HepG2 (cell line): Measurements from ENCODE around the gene ANAPC2. TPM values are rescaled to one million over a fixed set of nuclear protein-coding genes. Genes with fewer than 3 reads are reported as not detected.

Experiments
- FOXK1 ChIP-seq: sonication (generic); formaldehyde crosslinking; IDR thresholded peaks from 2 replicates; pipeline ENCODE4 v1.4.0; 2020; ENCODE audit warnings: low read depth, missing genetic modification reagents, borderline replicate concordance
- FOXP1 ChIP-seq, 2 experiments: fragments of 450-650 bp in 1 of 2; IDR thresholded peaks; 2 replicates each; pipeline ENCODE4 v1.6.1; 2017 to 2018; ENCODE audit warnings: antibody characterized with exemption in 1 of 2
- GABPB1 ChIP-seq: IDR thresholded peaks from 2 replicates; pipeline ENCODE4 v1.6.1; 2016; ENCODE audit warnings: mild to moderate bottlenecking, missing genetic modification reagents, moderate library complexity, missing compliant biosample characterization
- MED1 ChIP-seq: sonication (generic); formaldehyde crosslinking; IDR thresholded peaks from 2 replicates; pipeline ENCODE4 v1.4.0; 2020; ENCODE audit warnings: missing genetic modification reagents
- MTA1 ChIP-seq: sonication (generic); formaldehyde crosslinking; IDR thresholded peaks from 2 replicates; pipeline ENCODE4 v1.4.0; 2020; ENCODE audit warnings: missing genetic modification reagents, mild to moderate bottlenecking, borderline replicate concordance
- NFE2 ChIP-seq: sonication (generic); formaldehyde crosslinking; IDR thresholded peaks from 2 replicates; pipeline ENCODE4 v1.4.0; 2020; ENCODE audit warnings: missing genetic modification reagents
- PAX8 ChIP-seq: sonication (generic); formaldehyde crosslinking; IDR thresholded peaks from 2 replicates; pipeline ENCODE4 v1.8.0; 2022; ENCODE audit warnings: mild to moderate bottlenecking, missing genetic modification reagents, borderline replicate concordance
- TBP ChIP-seq: sonication (generic); formaldehyde crosslinking; IDR thresholded peaks from 2 replicates; pipeline ENCODE4 v1.5.0; 2020; ENCODE audit warnings: missing genetic modification reagents
- TGIF2 ChIP-seq: IDR thresholded peaks from 2 replicates; pipeline ENCODE4 v1.6.1; 2016; ENCODE audit warnings: control low read depth, missing compliant biosample characterization
- TRIM24 ChIP-seq: sonication (generic); formaldehyde crosslinking; IDR thresholded peaks from 2 replicates; pipeline ENCODE4 v1.8.0; 2022; ENCODE audit warnings: mild to moderate bottlenecking, missing genetic modification reagents
- ZBTB3 ChIP-seq: sonication (generic); formaldehyde crosslinking; IDR thresholded peaks from 2 replicates; pipeline ENCODE4 v1.4.0; 2020; ENCODE audit warnings: low read depth, mild to moderate bottlenecking, moderate library complexity, missing genetic modification reagents, borderline replicate concordance
- ZNF569 ChIP-seq: sonication (generic); formaldehyde crosslinking; IDR thresholded peaks from 2 replicates; pipeline ENCODE4 v1.5.0; 2020; ENCODE audit warnings: mild to moderate bottlenecking, missing genetic modification reagents, moderate library complexity, borderline replicate concordance
- ZNF672 ChIP-seq: sonication (generic); formaldehyde crosslinking; IDR thresholded peaks from 2 replicates; pipeline ENCODE4 v1.8.1; 2022; ENCODE audit warnings: missing genetic modification reagents
- ZNF713 ChIP-seq: sonication (generic); formaldehyde crosslinking; IDR thresholded peaks from 2 replicates; pipeline ENCODE4 v1.4.0; 2020; ENCODE audit warnings: mild to moderate bottlenecking, missing genetic modification reagents
- ZNF850 ChIP-seq: sonication (generic); formaldehyde crosslinking; conservative IDR thresholded peaks from 2 replicates; pipeline ENCODE4 v1.9.0; 2021; ENCODE audit warnings: mild to moderate bottlenecking, missing genetic modification reagents
- polyA plus RNA-seq, 8 experiments: library from polyadenylated mRNA; depleted of rRNA in 3 of 8; stranded (reverse) in 7 of 8; unstranded in 1 of 8; fragments of >200 nt; fragmentation: Illumina TruSeq in 4 of 8; extraction: Trizol in 4 of 8; gene quantifications; 2 replicates each; pipeline versions ENCODE4 v1.2.1 to v1.2.3, GENCODE V29; 2011 to 2016; ENCODE audit warnings: low read depth in 4 of 8, missing spikeins in 1 of 8, mixed read lengths in 1 of 8; ENCODE audit not compliant: insufficient read depth in 1 of 8
- total RNA-seq, 5 experiments: library from RNA; depleted of rRNA; stranded (reverse); fragments of >200 nt; fragmentation: Illumina TruSeq; extraction: Trizol; gene quantifications; 2 replicates each; pipeline ENCODE4 v1.2.3, GENCODE V29; 2016; ENCODE audit warnings: low read depth in 1 of 5
- TF ChIP-seq, protein P1 (sequence below): sonication (generic); formaldehyde crosslinking; IDR thresholded peaks from 2 replicates; pipeline ENCODE4 v1.5.0; 2020; ENCODE audit warnings: mild to moderate bottlenecking, missing genetic modification reagents, moderate library complexity
- TF ChIP-seq, protein P2 (sequence below): IDR thresholded peaks from 2 replicates; pipeline ENCODE4 v1.6.1; 2016; ENCODE audit warnings: low read depth, borderline replicate concordance
- TF ChIP-seq, protein P3 (sequence below): sonication (generic); formaldehyde crosslinking; IDR thresholded peaks from 2 replicates; pipeline ENCODE4 v1.4.0; 2020; ENCODE audit warnings: missing genetic modification reagents
- TF ChIP-seq, protein P4 (sequence below): sonication (generic); formaldehyde crosslinking; IDR thresholded peaks from 2 replicates; pipeline ENCODE4 v1.5.1; 2020; ENCODE audit warnings: mild to moderate bottlenecking, missing genetic modification reagents, borderline replicate concordance

Gene ANAPC2
- total and polyA plus RNA-seq, 2 of the 13 experiments (the other 11 are each of a cell fraction or from before 2014, with no cell fraction given) = 12.3 to 15.4 TPM

DNA sequence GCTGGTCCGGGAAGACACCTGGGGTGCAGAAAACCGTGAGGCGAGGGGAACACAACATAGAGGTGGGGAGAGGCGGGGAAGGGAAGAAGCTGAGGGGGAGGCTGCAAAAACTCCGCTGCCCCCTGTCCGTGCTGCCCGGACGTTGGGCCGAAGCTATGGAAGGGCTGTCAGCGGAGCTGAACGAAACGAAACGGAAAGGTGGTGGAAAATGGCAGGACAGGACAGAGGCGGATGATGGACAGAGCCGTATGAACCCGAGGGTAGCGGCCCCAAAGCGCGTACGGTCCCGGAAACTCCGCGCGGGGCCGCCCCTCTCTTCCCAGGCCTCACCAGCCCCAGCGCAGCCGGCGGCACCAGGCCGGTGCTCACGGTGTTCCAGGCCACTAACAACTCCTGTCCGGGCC lies 272 bp downstream of the ANAPC2 start (continued):
- TF ChIP-seq, protein P1, sequence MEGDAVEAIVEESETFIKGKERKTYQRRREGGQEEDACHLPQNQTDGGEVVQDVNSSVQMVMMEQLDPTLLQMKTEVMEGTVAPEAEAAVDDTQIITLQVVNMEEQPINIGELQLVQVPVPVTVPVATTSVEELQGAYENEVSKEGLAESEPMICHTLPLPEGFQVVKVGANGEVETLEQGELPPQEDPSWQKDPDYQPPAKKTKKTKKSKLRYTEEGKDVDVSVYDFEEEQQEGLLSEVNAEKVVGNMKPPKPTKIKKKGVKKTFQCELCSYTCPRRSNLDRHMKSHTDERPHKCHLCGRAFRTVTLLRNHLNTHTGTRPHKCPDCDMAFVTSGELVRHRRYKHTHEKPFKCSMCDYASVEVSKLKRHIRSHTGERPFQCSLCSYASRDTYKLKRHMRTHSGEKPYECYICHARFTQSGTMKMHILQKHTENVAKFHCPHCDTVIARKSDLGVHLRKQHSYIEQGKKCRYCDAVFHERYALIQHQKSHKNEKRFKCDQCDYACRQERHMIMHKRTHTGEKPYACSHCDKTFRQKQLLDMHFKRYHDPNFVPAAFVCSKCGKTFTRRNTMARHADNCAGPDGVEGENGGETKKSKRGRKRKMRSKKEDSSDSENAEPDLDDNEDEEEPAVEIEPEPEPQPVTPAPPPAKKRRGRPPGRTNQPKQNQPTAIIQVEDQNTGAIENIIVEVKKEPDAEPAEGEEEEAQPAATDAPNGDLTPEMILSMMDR (CRISPR knock-in tag) = no peak
- TF ChIP-seq ZBTB3 (CRISPR knock-in tag) (no peak), PAX8 (CRISPR knock-in tag) (no peak), NFE2 (CRISPR knock-in tag) (no peak), ZNF672 (CRISPR knock-in tag) (no peak; the same call in 1 of the 2 replicates), TGIF2 (CRISPR knock-in tag) (no peak), TRIM24 (no peak), FOXK1 (CRISPR knock-in tag) (no peak), MED1 (no peak), ZNF850 (CRISPR knock-in tag) (no peak), ZNF569 (no peak), ZNF713 (CRISPR knock-in tag) (no peak), TBP (no peak), FOXP1 (IDR thresholded peaks at IDR 0.05) (no peak), FOXP1 (CRISPR knock-in tag; IDR thresholded peaks at IDR 0.05) (no peak), MTA1 (CRISPR knock-in tag) (no peak), GABPB1 (no peak)
- TF ChIP-seq, protein P2, sequence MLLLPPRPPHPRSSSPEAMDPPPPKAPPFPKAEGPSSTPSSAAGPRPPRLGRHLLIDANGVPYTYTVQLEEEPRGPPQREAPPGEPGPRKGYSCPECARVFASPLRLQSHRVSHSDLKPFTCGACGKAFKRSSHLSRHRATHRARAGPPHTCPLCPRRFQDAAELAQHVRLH = no peak
- TF ChIP-seq, protein P3, sequence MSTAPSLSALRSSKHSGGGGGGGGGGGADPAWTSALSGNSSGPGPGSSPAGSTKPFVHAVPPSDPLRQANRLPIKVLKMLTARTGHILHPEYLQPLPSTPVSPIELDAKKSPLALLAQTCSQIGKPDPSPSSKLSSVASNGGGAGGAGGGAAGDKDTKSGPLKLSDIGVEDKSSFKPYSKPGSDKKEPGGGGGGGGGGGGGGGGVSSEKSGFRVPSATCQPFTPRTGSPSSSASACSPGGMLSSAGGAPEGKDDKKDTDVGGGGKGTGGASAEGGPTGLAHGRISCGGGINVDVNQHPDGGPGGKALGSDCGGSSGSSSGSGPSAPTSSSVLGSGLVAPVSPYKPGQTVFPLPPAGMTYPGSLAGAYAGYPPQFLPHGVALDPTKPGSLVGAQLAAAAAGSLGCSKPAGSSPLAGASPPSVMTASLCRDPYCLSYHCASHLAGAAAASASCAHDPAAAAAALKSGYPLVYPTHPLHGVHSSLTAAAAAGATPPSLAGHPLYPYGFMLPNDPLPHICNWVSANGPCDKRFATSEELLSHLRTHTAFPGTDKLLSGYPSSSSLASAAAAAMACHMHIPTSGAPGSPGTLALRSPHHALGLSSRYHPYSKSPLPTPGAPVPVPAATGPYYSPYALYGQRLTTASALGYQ (CRISPR knock-in tag) = no peak
- TF ChIP-seq, protein P4, sequence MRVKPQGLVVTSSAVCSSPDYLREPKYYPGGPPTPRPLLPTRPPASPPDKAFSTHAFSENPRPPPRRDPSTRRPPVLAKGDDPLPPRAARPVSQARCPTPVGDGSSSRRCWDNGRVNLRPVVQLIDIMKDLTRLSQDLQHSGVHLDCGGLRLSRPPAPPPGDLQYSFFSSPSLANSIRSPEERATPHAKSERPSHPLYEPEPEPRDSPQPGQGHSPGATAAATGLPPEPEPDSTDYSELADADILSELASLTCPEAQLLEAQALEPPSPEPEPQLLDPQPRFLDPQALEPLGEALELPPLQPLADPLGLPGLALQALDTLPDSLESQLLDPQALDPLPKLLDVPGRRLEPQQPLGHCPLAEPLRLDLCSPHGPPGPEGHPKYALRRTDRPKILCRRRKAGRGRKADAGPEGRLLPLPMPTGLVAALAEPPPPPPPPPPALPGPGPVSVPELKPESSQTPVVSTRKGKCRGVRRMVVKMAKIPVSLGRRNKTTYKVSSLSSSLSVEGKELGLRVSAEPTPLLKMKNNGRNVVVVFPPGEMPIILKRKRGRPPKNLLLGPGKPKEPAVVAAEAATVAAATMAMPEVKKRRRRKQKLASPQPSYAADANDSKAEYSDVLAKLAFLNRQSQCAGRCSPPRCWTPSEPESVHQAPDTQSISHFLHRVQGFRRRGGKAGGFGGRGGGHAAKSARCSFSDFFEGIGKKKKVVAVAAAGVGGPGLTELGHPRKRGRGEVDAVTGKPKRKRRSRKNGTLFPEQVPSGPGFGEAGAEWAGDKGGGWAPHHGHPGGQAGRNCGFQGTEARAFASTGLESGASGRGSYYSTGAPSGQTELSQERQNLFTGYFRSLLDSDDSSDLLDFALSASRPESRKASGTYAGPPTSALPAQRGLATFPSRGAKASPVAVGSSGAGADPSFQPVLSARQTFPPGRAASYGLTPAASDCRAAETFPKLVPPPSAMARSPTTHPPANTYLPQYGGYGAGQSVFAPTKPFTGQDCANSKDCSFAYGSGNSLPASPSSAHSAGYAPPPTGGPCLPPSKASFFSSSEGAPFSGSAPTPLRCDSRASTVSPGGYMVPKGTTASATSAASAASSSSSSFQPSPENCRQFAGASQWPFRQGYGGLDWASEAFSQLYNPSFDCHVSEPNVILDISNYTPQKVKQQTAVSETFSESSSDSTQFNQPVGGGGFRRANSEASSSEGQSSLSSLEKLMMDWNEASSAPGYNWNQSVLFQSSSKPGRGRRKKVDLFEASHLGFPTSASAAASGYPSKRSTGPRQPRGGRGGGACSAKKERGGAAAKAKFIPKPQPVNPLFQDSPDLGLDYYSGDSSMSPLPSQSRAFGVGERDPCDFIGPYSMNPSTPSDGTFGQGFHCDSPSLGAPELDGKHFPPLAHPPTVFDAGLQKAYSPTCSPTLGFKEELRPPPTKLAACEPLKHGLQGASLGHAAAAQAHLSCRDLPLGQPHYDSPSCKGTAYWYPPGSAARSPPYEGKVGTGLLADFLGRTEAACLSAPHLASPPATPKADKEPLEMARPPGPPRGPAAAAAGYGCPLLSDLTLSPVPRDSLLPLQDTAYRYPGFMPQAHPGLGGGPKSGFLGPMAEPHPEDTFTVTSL (CRISPR knock-in tag) = peak; percentile 48; the same call in 1 of the 2 replicates
